ENCODE results near the gene MAP6D1. TPM values are rescaled to one million over a fixed set of nuclear protein-coding genes. Genes with fewer than 3 reads are reported as not detected.

The MAP6D1 gene
- total RNA-seq = 0.76 and 1.1 TPM in 2 replicates

DNA sequence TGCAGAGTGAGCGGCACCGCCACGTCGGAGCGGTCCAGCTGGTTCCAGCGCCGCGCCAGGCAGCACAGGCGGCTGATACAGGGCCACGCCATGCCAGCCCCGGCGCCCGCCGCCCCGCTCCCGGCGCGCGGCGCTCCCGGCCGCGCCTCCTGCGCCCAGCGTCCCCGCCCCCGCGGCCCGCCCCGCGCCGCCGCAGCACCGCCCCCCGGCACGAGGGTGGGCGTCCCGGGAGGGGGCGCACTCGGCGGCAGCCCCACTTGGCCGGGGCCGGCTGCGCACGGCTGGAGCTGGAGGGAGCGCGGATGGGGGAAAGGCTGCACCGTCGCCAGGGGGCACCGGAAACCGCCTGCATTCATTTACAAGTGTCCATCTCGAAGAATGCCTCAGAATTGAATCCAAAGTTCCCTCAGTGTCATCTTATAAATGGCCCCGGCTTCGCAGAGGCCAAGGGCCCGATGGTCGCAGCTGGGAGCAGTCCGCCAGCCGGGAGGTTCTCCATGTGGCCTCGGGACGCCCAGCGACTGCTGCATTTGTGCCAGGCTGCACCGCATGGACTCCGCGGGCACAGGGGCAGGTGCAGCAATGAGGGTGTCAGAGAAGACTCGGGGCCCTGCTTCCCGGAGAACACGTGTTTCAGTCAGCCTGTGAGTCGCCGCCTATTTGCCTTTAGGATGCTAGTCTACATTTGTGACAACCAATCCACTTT, at the start of gene MAP6D1:
MAP6D1 (minus strand) TSS at position 122 of the 706 bp plus-strand sequence; CDS start at position 92, 30 bp downstream.
- intact Hi-C loops (cut with micrococcal nuclease) = loop anchor here (1.0 kb wide), 1 partner anchor 59 kb away; the partner anchor contains the start of gene PARL

DNA sequence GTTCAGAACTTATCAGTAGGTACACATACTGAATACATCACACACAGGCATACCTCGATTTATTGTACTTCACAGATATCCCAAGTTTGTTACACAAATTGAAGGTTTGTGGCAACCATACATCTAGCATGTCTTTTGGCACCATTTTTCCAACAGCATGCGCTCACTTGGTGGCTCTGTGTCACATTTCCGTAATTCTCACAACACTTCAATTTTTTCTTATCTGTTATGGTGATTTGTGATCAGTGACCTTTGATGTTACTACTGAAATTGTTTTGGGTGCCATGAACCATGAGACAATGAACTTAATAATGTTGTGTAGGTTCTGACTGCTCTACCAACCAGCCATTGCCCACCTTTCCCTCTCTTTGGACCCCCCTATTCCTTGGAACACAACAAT, 48.5 kb upstream of the MAP6D1 start:
- intact Hi-C loops (cut with micrococcal nuclease) = no loop called here

DNA sequence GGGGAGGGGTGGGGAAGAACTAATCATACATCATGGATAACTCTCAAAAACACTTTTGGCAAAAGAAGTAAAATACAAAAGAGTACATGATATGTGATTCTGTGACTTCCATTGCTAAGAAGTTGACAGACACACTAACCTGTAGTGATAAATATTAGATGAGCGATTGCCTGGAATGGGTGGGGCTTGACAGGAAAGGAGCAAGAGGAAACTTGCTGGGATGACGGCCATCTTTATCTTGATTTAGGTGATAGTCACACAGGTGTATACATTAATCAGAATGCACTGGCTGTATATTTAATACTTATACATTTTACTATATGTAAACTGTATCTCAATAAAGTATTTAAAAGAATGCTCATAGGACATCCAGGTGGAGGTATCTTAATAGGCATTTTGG, 46.2 kb upstream of the MAP6D1 start:
- intact Hi-C loops (cut with micrococcal nuclease) = no loop called here

DNA sequence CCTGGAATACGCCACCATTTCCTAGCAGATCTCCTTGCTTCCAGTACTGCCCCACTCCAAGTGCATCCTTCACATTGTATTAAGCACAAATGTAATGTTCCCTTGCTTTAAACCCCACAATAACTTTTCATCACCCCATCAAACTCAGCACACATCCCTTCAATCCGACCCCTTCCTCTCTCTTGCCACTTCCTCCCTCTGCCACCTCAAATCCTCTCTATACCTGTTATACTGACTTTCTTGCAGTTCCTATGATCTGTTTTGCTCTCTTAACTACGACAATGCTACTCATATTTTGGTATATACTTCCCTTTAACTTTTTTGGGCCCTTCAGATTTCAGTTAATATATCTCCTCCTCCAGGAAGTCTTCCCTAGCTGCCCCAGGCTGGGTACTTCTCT, 45.2 kb upstream of the MAP6D1 start:
- intact Hi-C loops (cut with micrococcal nuclease) = no loop called here

DNA sequence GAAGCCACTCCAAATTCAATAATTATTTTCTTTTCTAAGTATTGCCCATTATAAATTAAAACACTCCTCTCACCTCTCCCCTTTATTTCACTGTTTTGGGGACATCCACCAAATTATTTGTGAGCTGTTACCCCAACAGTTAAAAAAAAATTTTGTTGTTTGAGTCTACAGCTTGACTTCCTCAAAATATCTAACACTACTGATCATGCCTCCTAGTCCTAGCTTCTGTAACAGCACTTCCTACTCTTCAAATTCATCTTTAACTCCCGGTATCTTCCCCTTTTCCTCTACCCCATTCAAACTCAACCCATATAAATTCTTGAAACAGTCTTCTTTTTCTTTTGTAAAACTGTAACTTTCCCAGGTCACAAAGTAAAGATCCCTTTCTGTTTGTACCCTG, 43.4 kb upstream of the MAP6D1 start:
- intact Hi-C loops (cut with micrococcal nuclease) = no loop called here

DNA sequence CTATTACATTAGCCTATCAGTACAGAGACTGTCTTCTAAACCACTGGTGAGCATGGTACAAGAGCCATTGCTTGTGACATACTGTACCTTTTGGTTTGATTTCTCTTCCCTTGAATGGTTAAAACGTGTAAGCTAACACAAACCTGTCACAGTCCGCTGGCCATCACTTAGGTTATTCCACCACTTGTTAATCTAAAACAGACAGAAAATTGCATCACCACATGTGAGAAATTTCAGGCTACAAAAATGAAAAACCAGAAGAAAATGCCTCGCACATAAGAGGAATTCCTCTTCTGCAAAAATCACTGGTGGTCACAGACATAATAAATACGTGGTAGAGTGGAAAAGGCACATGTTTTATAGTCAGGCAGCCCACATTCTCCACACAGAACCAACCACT, 37.2 kb upstream of the MAP6D1 start:
- intact Hi-C loops (cut with micrococcal nuclease) = no loop called here

DNA sequence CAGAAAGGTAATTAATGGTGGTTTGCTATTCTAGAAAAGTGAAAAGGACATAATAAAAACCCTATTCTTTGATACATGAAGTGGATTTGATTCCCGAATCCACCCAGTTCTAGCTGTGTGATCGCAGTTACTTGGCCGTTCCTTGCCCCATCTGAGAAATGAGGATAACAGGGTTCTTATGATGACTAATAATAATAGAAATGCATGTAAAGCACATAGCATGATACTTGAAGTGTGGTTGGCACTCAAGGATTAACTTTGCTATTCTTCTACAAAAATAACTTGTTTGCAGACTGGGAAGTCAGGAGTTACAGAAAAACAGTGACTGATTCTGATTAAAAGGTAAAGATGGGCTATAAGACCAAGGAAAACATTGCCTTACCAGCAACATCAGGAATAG, 32.5 kb upstream of the MAP6D1 start:
- intact Hi-C loops (cut with micrococcal nuclease) = no loop called here

DNA sequence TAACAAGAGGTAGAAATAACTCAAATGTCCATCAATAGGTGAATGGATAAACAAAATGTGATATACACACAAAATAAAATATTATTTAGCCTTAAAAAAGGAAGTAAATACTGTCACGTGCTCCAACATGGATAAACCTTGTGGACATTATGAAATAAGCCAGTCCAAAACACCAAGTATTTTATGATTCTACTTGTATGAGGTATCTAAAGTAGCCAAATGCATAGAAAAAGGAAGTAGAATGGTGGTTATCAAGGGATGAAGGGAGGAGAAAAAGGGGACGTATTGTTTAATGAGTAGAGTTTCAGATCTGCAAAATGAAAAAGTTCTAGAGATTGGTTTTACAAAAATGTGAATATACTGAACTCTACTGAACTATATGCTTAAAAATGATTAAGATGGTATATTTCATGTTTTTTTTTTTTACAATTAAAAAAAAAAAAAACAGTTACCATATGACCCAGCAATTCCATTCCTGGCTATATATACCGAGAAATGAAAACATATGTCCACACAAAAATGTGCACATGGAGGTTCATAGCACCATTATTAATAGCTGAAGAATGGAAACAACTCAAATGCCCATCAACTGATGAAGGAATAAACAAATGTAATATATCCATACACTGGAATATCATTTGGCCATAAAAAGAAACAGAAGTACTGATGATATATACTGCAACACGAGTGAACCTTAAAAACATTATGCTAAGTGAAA, 29.1 kb upstream of the MAP6D1 start:
- intact Hi-C loops (cut with micrococcal nuclease) = no loop called here

DNA sequence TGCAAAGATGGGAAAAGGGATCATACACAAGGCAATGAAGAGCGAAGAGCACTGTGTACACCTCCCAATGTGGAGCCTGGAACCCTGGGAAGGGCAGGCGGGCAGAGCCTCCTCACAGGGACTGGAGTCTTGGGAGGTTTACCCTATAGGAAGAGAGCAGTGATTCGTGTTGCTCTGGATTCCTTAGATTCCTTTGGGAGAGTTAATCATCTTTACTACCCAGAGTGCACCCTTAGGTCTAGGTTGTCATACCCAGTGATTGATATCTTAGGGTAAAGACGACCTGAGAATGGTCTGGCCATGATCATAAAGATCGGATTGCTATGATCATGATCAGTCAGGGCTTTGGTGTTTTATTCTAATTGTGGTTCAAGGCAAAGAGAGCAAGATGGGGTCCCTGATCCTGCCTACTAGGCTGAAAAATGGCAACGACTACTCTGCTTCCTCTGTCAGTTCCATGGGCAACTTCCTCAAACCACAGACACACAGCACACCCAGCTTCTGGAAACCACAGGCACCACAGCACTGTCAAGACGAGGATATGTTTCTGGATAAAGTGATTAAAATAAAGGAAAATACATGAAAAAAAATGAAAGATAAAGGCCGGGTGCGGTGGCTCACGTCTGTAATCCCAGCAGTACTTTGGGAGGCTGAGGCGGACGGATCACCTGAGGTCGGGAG, 20.4 kb upstream of the MAP6D1 start:
- intact Hi-C loops (cut with micrococcal nuclease) = no loop called here

DNA sequence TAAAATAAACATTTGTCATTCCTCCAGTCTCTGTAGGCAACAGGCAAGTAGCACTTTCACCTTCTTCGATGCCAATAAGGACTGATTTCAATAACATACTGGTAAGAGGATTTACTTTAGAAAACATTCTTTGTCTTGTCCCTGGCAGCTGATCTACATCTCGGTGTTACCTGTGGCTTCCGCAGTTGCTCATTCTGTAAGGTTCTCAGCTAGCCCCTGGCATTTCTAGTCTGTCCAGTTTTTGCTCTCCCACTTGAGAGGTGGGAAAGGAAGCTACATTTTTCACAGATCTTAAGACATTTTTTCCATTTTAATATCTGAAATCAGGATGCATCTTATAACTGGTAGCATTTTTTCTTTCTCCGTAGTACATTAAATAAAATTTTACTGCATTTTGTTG, 19.7 kb upstream of the MAP6D1 start:
- intact Hi-C loops (cut with micrococcal nuclease) = no loop called here

DNA sequence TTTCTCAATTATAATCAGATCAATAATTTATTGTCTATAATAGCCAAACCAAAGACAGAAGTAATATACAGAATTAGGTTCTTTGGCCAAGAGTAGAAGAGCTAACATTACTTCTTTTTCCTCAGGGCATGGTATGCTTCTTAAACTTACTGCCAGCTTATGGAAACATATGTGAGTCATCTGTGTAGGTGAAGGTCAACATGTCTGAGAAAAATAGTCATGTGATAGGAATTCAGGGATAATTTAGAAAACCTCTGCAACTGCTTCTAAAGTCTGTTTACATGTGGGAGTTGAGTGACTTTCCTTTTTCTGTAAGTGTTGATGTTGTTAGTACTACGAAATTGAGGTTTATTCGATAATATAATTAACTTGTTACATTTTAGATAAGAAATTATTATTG, 19.2 kb upstream of the MAP6D1 start:
- intact Hi-C loops (cut with micrococcal nuclease) = no loop called here

DNA sequence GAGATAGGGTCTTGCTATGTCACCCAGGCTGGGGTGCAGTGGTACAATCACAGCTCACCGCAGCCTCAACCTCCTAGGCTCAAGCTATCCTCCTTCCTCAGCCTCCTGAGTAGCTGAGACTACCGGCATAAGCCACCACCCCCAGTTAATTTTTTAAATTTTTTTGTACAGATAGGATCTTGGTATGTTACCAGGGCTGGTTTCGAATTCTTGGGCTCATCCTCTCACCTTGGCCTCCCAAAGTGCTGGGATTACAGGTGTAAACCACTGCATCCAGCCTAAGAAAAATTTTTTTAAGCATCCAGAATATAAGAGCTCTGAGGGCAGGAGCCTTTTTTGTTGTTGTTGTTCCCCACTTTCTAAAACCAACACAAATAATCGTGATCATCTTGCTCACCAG, 14.4 kb upstream of the MAP6D1 start:
- intact Hi-C loops (cut with micrococcal nuclease) = no loop called here

DNA sequence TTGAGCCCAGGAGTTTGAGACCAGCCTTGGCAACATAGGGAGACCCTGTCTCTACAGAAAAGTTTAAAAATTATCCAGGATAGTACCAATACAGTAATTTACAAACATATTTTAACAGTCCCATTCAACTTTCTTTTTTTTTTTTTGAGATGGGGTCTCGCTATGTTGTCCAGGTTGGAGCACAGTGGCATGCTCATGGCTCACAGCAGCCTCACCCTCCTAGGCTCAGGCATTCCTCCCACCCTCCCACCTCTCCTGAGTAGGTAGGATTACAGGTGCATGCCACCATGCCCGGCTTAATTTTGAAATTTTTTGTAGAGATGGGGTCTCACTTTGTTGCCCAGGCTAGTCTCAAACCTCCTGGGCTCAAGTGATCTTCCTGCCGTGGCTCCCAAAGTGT, 12.5 kb upstream of the MAP6D1 start:
- intact Hi-C loops (cut with micrococcal nuclease) = no loop called here

DNA sequence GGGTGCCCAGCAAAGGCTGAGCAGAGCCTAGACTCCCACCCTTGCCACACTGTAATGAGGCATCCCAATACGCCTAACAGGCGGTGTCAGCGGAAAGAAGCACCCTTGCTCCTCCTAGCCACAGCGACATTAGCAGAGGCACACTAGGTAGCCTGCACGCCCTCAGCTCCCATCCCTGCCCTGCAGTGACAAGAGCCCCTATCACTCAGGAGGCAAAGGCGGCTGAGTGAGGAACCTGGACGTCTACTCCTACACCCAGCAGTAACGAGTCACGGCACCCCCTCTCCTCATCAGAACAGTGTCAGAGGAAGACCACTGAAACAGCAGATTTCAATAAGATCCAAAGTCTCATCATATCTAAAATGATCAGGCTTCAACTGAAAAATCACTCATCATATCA, 12.0 kb upstream of the MAP6D1 start:
- intact Hi-C loops (cut with micrococcal nuclease) = no loop called here

DNA sequence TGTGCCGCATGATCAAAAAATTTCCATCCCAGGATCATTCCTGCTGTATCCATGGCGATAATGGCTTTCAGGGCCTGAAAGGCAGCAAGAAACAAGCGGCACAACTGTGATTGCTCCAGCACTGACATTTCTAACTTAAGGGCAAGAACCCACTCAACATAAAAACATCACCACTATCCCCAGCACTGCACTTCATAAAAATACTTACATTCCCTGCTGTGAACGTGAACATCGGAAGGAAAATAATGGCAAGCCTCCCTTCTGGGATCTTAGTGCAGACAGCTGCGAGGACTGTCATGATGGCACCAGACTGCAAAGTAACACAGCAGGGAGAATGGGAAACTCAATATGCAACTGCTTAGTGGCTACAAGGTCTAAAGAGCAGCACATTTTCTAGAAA, 8.1 kb upstream of the MAP6D1 start:
- intact Hi-C loops (cut with micrococcal nuclease) = no loop called here

DNA sequence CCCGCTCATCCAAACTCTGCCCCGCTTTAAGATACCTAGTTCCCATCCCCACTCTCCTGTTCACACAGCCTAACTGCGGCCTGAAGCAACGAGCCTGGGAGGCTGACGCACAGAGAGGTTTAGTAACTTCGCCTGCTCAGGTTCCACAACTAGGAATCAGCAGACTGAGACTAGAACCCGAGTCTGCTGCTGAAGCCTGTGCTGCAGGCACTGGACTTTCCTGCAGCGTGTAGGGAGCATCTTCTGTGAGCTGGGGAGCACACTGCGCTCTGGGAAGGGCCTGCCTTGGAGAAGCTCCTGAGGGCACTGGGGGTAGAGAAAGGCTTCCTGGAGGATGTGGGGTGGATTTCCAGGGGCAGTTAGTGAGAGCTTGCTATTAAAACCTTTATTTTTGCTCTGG, 4.8 kb upstream of the MAP6D1 start:
- intact Hi-C loops (cut with micrococcal nuclease) = no loop called here

DNA sequence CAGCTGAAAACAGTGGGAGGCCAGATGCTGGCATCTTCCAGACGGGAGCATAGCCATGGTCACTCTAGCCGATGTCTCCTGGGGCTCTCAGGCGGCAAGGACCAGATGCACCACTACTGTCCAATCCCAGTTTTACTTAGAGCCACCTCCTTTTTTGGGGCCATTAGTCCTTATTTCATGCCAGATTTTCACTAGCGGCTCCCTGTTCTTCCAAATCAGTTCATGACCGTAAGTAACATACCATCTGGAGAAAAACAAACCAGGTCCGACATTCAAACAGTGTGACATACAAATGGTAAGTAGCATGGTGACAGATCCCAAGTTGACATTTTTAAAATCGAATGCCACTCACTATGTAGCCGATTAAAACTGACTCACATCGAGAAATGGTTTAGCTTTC, 4.1 kb upstream of the MAP6D1 start:
- intact Hi-C loops (cut with micrococcal nuclease) = no loop called here

DNA sequence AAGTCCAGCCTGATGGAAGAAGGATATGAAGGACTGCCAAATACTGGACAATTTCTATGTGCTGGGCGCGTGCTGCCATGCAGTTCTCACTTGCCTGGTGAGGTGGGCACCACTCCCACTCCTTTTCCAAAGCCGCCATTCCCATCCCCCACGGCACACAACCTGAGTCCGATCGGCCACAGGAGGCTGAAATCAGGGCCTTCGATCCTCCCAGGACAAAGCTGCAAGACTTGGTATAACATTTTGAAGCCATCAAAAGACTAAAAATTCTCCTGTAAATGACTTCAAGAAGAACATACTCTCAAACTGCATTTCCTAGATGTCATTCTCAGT, 3.1 kb upstream of the MAP6D1 start:
- intact Hi-C loops (cut with micrococcal nuclease) = no loop called here

DNA sequence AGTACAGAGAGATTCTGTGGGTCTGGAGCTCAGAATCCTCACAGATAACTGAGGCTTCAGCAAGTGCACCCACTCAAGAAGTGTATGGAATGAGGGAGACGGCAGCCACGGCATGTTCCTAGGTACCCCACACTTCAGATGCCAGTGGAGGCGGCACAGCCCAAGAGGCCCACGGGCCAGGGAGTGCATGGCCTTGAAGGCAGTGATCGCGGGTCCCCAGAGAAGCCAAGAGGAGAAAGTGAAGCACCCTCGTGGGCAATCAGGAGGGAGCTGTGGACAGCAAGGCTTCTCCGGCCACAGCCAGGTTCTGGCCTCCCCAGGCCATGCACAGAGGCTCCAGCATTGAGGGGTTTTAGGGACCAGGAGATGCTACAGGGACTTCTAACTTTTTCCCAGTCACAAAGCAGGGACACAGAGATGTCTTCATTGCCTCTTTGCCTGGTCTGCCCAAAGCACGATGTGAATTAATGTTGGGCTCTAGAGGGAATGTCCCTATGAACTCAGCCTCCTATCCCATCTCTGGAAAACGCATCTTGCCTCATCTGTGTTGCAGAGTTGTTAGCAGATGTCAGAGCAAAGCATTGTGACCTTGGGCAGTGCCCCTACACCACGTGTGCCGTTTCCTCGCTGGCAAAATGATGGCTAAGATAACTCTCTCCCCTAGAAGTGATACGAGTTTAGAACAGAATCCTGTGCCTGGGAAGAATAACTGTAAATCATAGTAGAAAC, 2.6 kb upstream of the MAP6D1 start:
- intact Hi-C loops (cut with micrococcal nuclease) = no loop called here

DNA sequence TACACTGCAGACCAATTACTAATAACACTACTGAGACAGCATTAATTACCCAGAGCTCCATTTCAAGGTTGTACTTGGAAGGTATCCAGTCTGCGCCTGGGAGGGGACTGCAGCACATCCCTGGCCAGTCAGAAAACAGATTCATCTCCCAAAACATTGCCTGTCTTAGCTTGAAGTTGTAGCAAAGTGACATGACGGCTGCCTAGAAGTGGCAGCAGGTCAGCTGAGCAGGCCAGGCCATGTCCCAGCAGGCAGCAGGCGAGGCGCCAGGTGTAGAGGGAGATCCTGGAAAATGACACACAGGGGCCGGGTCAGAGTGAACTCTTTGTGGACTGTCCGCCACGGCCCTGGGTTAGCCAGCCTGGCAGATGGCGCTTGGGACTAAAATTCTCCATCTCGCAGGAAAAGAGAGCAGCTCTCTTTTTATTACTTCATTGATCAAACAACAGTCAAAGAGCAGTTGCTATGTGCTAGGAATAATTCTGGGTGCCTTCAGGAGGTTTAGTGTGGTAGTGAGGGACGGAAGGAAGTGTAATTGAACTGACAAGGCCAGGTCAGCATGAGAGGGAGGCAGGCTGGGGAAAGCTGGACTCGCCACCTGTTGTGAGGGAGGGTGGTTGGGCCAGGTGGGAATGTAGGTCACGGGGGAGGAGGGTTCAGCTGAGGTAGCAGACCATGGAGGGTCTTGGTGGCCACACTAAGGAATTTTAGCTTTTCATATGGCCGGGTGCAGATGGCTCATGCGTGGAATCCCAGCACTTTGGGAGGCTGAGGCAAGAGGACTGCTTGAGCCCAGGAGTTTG, 1.3 kb upstream of the MAP6D1 start:
- intact Hi-C loops (cut with micrococcal nuclease) = no loop called here
